ENCODE results near the gene ARHGAP26. TPM values are rescaled to one million over a fixed set of nuclear protein-coding genes. Genes with fewer than 3 reads are reported as not detected.
"Not testable (repeated sequence)": the region's sequence is repeated elsewhere in the genome, so short reads cannot be mapped to it uniquely, and the experiment has no call there.

The ARHGAP26 gene
- total RNA-seq, 2 experiments from 2014 or later = 17.0 to 19.5 TPM

DNA sequence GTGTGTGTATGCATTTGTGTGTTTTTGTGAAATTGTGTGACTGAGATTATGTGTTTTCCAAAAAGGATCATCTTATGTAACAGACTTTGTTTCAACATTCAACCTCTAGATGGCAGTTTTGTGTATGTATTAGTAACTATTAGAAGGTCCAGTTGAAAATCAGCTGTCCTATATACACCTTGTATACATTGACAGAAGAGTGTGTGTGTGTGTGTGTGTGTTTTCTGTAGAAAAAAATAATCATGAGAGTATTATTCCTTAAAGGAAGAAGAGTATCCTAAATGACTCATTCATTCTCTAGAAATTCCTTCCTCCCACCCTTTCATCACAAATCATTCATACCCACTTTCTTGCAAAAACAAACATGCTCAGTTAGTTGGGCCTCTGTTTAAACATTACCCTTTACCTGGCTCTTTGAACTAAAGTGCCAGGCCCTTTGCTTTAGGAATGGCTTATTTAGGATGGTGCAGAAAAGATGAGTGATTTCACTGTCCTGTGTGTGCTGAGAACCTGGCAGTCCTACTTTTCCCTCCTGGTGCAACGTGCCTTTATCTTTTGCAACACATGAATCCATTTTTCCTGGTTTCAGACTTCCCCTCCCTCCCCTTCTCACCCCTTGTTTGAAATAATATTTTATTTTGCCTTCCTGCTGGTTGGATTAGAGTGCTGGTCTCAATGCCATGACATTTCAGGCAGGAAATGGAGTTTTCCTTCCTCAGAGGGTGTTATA is 152.2 kb downstream of the ARHGAP26 start:
- CTCF ChIA-PET = interaction anchor here (0.5 to 2.0 kb wide), 20 partner anchors 9 to 1046 kb away, joined by 3 to 7 read pairs (median 4); no protein-coding TSS in a partner anchor
- Mint-ChIP-seq H3K4me3 (no peak overlapping the region), H3K9me3 (no peaks in the 10 kb centered on the region), H3K27me3 (ENCODE audit: low read depth) (no peaks in the 10 kb centered on the region), H3K4me1 (ENCODE audit: low read depth) (peaks cover 13% of the 10 kb centered on the region), H3K27ac (no peak overlapping the region), H3K36me3 (ENCODE audit: low read depth) (peaks cover 3% of the 10 kb centered on the region)
- no peak for DNase-seq
- intact Hi-C loops (cut with micrococcal nuclease) = loop anchor here (1.0 to 5.0 kb wide), 3 partner anchors 480 to 1220 kb away; partner anchors contain the start of gene NR3C1

DNA sequence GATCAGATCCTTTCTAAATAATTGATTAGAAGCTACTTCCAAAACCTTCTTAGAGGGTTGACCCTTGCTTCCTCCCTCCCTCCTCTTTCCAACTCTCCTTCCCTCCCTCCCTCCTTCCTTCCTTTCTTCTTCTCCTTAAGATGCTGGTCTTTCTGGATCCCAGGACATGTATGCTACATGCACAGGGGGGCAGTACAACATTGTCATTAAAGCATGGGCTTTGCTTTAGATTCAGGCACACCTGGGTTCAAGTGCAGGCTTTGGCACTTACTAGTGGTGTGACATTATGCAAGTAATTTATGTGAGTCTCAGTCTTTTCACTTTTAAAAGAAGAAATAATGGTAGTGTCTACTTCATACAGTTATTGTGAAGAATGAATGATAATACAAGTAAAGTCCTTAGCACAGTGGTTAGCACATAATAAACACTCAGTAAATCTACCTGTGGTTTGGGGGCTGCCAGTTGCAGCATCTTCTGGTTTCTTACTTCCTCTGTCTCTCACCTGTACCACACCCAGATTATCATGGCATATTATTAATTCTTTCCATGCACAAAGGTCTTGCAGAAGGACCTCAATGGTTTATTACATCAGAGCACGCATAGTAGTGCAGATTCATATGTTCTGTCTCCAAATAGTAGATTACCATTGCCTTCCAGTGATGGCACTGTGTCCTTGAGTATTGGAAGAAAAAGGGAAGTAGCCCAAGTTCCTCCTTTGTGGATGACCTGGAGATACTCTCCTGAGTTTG is 154.1 kb downstream of the ARHGAP26 start:
- no peaks in the 10 kb centered on the region for H3K27me3 Mint-ChIP-seq (ENCODE audit: low read depth)
- peaks cover 6% of the 10 kb centered on the region for H3K36me3 Mint-ChIP-seq (ENCODE audit: low read depth)

GRCh38 chr5:142925795-142926194 is 155.6 kb downstream of the ARHGAP26 start:
- no peaks in the 10 kb centered on the region for H3K27me3 Mint-ChIP-seq (ENCODE audit: low read depth)
- intact Hi-C loops (cut with micrococcal nuclease) = loop anchor here (2.0 to 5.0 kb wide), 2 partner anchors 1042 to 1263 kb away; no protein-coding TSS in a partner anchor
- no peak overlapping the region for H3K4me3 Mint-ChIP-seq
- peaks cover 13% of the 10 kb centered on the region for H3K4me1 Mint-ChIP-seq (ENCODE audit: low read depth)
- no peaks in the 10 kb centered on the region for H3K9me3 Mint-ChIP-seq
- no peak for DNase-seq
- peaks cover 8% of the 10 kb centered on the region for H3K36me3 Mint-ChIP-seq (ENCODE audit: low read depth)
- CTCF ChIA-PET = interaction anchor here (0.7 to 1.7 kb wide), 6 partner anchors 8 to 900 kb away, joined by 3 to 6 read pairs (median 4); no protein-coding TSS in a partner anchor
- H3K27ac Mint-ChIP-seq = no peak overlapping the region

More for the DNA sequence above, 154.1 kb downstream of the ARHGAP26 start:
- Mint-ChIP-seq H3K27ac (no peak overlapping the region), H3K4me3 (no peak overlapping the region), H3K9me3 (no peaks in the 10 kb centered on the region), H3K4me1 (ENCODE audit: low read depth) (peaks cover 13% of the 10 kb centered on the region)
- DNase-seq = peak; percentile 41
- intact Hi-C loops (cut with micrococcal nuclease) = loop anchor here (1.0 to 5.0 kb wide), 3 partner anchors 85 to 1264 kb away; no protein-coding TSS in a partner anchor
- CTCF ChIA-PET = interaction anchor here (0.6 kb wide), 1 partner anchor 35 kb away, joined by 3 read pairs; no protein-coding TSS in a partner anchor

DNA sequence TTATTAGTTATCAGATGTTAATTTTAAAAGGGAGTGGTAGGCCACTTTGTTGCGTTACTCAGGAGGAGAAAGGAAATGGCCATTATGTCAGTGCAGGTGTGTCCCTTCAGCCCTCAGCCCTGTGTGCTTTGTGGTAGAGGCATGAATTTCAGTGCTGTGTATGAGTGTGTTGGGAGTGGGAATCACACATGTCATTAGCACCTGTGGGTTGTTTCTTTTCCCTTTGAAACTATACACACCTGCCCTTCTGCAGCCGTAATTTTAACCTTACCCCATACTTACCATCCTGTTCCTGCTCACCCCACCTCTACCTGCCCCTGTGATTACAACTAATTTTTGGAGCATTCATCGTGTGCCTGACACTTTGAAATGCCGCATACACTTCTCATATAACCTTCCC is 156.4 kb downstream of the ARHGAP26 start:
- peaks cover 13% of the 10 kb centered on the region for H3K4me1 Mint-ChIP-seq (ENCODE audit: low read depth)
- no peaks in the 10 kb centered on the region for H3K27me3 Mint-ChIP-seq (ENCODE audit: low read depth)
- DNase-seq = no peak
- H3K4me3 Mint-ChIP-seq = no peak overlapping the region
- peaks cover 8% of the 10 kb centered on the region for H3K36me3 Mint-ChIP-seq (ENCODE audit: low read depth)
- CTCF ChIA-PET = interaction anchor here (1.2 to 1.7 kb wide), 3 partner anchors 38 to 899 kb away, joined by 3 to 6 read pairs (median 6); no protein-coding TSS in a partner anchor
- intact Hi-C loops (cut with micrococcal nuclease) = loop anchor here (5.0 kb wide), 1 partner anchor 1041 kb away; no protein-coding TSS in a partner anchor
- H3K9me3 Mint-ChIP-seq = no peaks in the 10 kb centered on the region
- H3K27ac Mint-ChIP-seq = no peak overlapping the region

DNA sequence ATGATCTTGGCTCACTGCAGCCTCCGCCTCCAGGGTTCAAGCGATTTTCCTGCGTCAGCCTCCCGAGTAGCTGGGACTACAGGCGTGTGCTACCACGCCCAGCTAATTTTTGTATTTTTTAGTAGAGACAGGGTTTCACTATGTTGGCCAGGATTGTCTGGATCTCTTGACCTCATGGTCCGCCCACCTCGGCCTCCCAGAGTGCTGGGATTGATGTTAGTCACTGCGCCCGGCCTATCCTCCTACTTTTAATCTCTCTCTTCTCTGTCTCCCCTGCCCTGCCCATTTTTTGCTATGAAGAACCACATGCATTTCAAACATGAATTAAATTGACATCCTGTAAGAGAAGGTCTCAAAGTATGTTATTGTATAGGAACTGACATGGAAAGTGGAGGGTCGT is 158.8 kb downstream of the ARHGAP26 start:
- DNase-seq; H3K4me3 Mint-ChIP-seq; H3K27me3 Mint-ChIP-seq (ENCODE audit: low read depth); H3K9me3 Mint-ChIP-seq; CTCF ChIA-PET: not testable (repeated sequence)
- Mint-ChIP-seq H3K36me3 (ENCODE audit: low read depth) (peaks cover 18% of the 10 kb centered on the region), H3K27ac (peak overlapping the region; percentile 46), H3K4me1 (ENCODE audit: low read depth) (peaks cover 11% of the 10 kb centered on the region)
- intact Hi-C loops (cut with micrococcal nuclease) = loop anchor here (5.0 kb wide), 1 partner anchor 1038 kb away; no protein-coding TSS in a partner anchor

GRCh38 chr5:142929587-142929986 is 159.4 kb downstream of the ARHGAP26 start:
- intact Hi-C loops (cut with micrococcal nuclease) = loop anchor here (5.0 kb wide), 1 partner anchor 1038 kb away; no protein-coding TSS in a partner anchor
- no peak overlapping the region for H3K27ac Mint-ChIP-seq
- H3K9me3 Mint-ChIP-seq = no peaks in the 10 kb centered on the region
- H3K27me3 Mint-ChIP-seq (ENCODE audit: low read depth) = no peaks in the 10 kb centered on the region
- peaks cover 8% of the 10 kb centered on the region for H3K4me1 Mint-ChIP-seq (ENCODE audit: low read depth)
- H3K36me3 Mint-ChIP-seq (ENCODE audit: low read depth) = peaks cover 21% of the 10 kb centered on the region
- no peak overlapping the region for H3K4me3 Mint-ChIP-seq
- DNase-seq = no peak
- CTCF ChIA-PET = interaction anchor here (1.0 kb wide), 1 partner anchor 13 kb away, joined by 3 read pairs; no protein-coding TSS in a partner anchor

DNA sequence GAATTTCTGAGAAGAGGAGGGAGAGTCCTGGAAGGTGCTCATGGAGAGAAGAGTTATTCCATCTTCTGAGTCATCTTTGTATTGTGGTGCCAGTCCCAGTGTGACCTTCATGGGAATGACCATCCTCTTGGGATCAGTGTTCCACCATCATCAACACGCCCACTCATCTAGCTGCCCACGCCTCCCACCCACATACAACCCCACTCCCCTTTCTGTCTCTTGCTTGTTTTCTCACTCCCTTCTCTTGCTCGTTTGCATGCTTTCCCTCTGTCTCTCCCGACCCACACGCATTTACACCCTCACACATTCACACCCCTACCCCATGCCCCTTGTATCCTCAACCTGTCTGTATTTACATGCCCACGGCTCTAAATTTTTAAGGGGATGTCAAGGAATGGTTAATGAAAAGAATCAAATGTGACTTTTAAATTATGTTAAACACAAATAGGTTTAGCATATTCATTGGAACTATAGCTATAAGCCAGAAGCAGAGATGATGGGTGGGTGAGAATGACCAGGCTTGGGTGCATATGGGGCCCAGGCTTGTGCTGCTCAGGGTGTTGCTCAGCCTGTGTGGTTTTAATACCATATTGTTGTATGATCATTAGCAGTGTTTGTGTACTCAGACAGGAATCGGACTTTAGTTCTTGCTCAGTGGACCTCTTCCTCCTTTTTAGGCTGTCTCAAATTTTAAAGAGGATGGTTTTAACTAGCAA is 160.4 kb downstream of the ARHGAP26 start:
- CTCF ChIA-PET = interaction anchor here (1.0 kb wide), 1 partner anchor 14 kb away, joined by 3 read pairs; no protein-coding TSS in a partner anchor
- H3K4me1 Mint-ChIP-seq (ENCODE audit: low read depth) = peaks cover 7% of the 10 kb centered on the region

DNA sequence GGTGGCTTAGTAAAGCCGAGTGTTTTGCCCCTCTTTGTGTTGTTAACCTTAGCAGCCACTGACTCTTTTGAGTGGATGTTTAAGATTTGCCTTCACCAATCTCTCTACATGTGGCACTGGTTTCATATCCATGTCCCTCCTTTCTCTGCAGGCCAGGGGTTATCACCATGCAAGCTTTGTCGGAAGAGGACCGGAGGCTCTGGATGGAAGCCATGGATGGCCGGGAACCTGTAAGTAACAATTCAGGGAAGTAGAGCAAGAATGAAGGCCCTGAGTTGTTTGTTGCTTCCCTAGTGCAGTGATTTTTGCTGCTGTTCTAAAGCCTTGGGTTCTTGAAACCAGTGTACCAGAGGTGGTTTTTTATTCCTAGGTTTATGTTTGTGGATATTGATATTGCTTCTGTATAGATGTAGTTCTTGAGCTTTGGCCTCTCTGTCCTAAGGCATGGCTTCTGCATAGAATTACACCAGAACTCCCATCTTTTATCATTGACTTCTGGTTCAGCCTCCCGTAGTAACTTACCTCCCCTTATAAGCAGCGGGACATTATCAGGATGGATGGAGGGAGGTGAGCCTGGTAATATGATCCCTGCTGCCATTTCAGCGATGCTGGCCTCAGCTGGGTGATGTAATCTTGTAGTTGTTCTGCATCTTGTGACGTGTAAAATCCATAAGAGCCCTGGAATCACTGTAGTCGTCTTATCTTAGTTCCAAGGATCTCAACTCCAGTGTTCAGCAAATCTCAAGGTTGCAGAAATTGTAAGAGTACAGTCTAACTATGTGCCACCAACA is 161.9 kb downstream of the ARHGAP26 start:
- Mint-ChIP-seq H3K9me3 (no peaks in the 10 kb centered on the region), H3K27ac (no peak overlapping the region), H3K36me3 (ENCODE audit: low read depth) (peaks cover 21% of the 10 kb centered on the region), H3K4me1 (ENCODE audit: low read depth) (peaks cover 7% of the 10 kb centered on the region), H3K27me3 (ENCODE audit: low read depth) (no peaks in the 10 kb centered on the region), H3K4me3 (no peak overlapping the region)
- intact Hi-C loops (cut with micrococcal nuclease) = no loop called here
- CTCF ChIA-PET = interaction anchor here (1.6 kb wide), 1 partner anchor 184 kb away, joined by 3 read pairs; no protein-coding TSS in a partner anchor
- no peak for DNase-seq

More for the DNA sequence above, 160.4 kb downstream of the ARHGAP26 start:
- intact Hi-C loops (cut with micrococcal nuclease) = no loop called here
- Mint-ChIP-seq H3K27me3 (ENCODE audit: low read depth) (no peaks in the 10 kb centered on the region), H3K27ac (no peak overlapping the region), H3K4me3 (no peak overlapping the region), H3K9me3 (no peaks in the 10 kb centered on the region), H3K36me3 (ENCODE audit: low read depth) (peaks cover 21% of the 10 kb centered on the region)
- DNase-seq = no peak

GRCh38 chr5:142934051-142934762 is 164.0 kb downstream of the ARHGAP26 start:
- Mint-ChIP-seq H3K27me3 (ENCODE audit: low read depth) (no peaks in the 10 kb centered on the region), H3K36me3 (ENCODE audit: low read depth) (peaks cover 17% of the 10 kb centered on the region), H3K9me3 (no peaks in the 10 kb centered on the region), H3K4me1 (ENCODE audit: low read depth) (peaks cover 7% of the 10 kb centered on the region), H3K27ac (no peak overlapping the region), H3K4me3 (no peak overlapping the region)
- DNase-seq = no peak
- CTCF ChIA-PET = interaction anchor here (0.6 to 2.3 kb wide), 3 partner anchors 10 to 651 kb away, joined by 3 to 6 read pairs (median 3); no protein-coding TSS in a partner anchor
- intact Hi-C loops (cut with micrococcal nuclease) = no loop called here

DNA sequence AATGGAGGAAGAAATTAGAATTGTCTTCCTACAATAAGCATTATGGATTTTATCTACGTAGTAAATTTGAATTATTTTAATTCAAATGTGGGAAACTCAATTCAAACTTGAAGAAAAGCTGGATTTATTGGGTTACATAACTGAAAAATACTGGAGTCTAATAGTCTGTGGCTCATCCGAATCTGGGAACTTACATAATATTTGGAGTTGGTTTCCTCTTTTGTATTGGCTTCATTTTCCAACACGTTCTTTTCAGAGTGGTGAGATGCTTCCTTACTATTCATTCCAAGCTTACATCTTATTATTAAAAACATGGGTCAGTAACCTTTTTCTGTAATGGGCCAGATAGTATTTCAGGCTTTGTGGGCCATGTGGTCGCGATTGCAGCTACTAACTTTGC is 164.8 kb downstream of the ARHGAP26 start:
- H3K27ac Mint-ChIP-seq = no peak overlapping the region
- H3K4me1 Mint-ChIP-seq (ENCODE audit: low read depth) = peaks cover 7% of the 10 kb centered on the region
- intact Hi-C loops (cut with micrococcal nuclease) = no loop called here
- H3K9me3 Mint-ChIP-seq = no peaks in the 10 kb centered on the region
- no peak overlapping the region for H3K4me3 Mint-ChIP-seq
- no peaks in the 10 kb centered on the region for H3K27me3 Mint-ChIP-seq (ENCODE audit: low read depth)
- DNase-seq = no peak
- CTCF ChIA-PET = interaction anchor here (2.3 kb wide), 1 partner anchor 13 kb away, joined by 6 read pairs; no protein-coding TSS in a partner anchor
- H3K36me3 Mint-ChIP-seq (ENCODE audit: low read depth) = peaks cover 15% of the 10 kb centered on the region
